HTR-8/SVneo (cell line): ENCODE measurements around the gene ANKS1A.

Experiments used
- DNase-seq: peaks from one replicate; pipeline ENCODE4 v3.0.0; 2011; ENCODE audit warnings: low spot score, mixed read lengths; ENCODE audit not compliant: insufficient read length
- FAIRE-seq: peaks from 2 replicates; lab custom pipeline; 2011; peaks lifted over from hg19 to GRCh38; lab: Jason Lieb, UNC

Gene ANKS1A

DNA sequence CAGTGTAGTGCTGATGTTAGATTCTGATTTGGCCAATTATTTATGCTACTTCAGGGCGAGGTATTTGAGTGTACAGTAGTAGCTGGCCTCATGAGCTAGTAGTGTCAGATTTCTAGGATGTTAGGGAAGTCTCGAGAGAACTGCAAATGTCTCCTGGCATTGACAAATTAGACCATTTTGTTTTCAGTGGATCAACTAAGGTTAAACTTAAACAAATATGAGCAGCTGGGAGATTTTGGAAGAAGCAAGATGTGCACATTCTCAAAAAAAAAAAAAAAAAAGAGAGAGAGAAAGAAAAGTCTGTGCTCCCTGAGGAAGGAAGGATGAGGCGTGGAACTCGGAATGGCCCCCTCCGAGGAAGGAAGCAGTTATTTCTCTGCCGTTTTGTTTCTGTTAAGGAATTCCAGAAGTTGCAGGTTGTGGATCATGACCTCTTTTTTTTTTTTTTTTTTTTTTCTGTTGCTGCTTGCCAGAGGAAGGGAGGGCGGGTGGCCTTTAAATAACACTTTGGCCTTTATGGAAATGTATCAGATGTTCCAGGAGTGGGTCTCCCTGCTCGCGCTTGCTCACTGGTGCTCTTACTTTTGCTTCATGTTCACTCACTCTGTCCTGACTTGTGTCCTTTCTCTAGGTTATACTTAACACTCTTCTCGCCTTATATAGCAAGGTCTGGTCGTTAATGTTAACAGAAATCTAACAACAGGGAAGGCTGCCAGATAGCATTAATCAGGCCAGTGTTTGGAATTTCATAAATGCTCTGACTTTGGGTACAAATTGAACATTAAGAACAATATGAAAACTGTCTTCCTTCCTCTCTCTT, 127.7 kb downstream of the ANKS1A start:
- FAIRE-seq (peak; percentile 9), DNase-seq (peak; percentile 53)

GRCh38 chr6:35017411-35018181, 128.5 kb downstream of the ANKS1A start:
- no peak for DNase-seq
- no peak for FAIRE-seq

DNA sequence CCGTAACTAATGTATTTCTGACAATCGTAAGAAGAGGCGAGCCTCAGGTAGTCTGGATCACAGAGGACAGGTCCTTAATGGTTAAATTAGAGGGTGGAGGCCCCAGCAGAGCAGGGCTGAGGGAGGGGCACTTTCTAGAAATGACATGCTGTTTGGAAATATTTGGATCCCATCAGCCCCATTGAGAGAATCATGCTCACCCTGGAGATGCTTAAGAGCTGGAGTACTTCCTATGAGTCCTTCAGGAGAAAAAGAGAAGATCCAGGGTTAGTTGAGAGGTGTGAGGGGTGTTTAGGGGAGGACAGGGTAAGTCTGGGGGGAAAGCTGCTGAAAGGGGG, 129.1 kb downstream of the ANKS1A start:
- FAIRE-seq (no peak), DNase-seq (no peak)

DNA sequence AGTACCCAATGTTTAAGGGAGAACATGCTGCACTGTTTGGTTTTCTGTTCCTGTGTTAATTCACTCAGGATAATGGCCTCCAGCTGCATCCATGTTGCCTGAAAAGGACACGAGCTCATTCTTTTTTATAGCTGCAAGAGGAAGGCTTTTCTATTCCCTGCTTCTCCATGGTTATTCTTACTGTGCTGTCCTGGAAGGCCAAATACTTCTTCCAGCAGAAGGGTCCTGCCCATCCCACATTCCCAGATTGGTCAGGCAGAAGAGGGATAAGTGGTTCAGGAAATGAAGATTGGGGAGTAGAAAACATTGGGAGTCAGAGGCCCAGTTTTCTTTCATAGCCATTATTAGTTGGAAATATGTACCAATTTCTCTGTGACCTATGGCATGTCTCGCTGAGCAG, 129.7 kb downstream of the ANKS1A start:
- FAIRE-seq (no peak), DNase-seq (no peak)

DNA sequence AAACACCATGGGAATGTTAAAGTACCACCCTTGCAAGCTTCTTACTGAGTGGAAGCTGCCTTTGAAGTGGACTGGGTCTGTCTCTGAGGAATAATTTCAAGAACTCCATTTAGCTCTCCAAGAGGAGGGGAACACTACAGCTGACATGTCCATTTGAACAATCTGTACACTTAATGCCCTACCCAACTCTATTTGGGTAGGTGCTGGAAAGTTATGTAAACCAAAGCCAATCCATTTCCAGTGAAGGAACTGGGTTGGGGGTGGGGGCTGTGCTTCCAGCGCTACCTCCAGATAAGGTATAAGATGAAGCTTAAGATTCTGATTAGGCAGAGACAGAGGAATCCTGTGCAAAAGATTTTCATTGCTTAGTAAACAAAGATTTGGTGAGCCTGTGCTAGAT, 130.1 kb downstream of the ANKS1A start:
- DNase-seq (no peak), FAIRE-seq (no peak)

- FAIRE-seq (no peak), DNase-seq (no peak)
Observed at GRCh38 chr6:35019831-35020230, 130.8 kb downstream of the ANKS1A start.

- no peak for FAIRE-seq
- DNase-seq: no peak
Observed at GRCh38 chr6:35021004-35021403, 131.9 kb downstream of the ANKS1A start.

DNA sequence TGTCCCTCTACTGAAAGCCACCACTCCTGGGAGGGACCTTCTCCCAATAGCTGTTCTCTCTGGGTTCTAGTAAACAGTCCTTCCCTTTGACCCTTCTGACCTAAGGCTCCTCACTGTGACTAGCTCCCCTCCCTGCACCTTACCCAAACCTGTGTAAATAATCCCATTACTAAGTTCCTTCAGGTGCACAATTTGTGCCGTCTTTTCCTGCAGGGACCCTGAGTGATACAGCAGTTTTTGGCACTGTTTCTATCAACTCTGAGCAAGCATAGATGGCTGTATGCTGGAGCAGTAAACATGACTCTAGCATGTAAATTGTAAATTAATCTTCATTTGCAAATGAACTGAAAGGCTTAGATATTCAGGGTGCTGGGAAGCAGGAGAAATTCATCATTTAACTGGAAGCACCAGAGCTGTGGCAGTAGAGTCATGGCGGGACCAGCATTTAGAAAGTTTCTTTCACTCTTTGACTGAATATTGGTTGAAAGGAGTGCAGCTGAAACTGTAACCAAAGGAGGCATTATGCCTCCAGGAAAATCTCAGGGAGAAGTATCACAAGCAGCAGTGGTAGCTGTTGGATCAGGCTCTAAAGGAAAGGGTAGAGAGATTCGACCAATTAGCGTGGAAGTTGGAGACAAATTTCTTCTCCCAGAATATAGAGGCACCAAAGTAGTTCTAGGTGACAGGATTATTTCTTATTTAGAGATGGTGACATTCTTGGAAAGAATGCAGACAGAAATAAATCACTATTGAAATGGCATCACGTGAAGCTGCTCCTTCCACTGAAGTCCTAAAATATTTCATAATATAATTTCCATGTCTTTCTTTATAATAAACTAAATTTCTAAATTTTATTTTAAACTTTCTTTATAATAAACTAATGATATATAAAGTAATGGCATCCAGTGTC, 134.3 kb downstream of the ANKS1A start:
- no peak for FAIRE-seq
- no peak for DNase-seq

GRCh38 chr6:35024551-35025054, 135.5 kb downstream of the ANKS1A start:
- DNase-seq (peak; percentile 19), FAIRE-seq (no peak)

- FAIRE-seq: peak; percentile 46
- DNase-seq: no peak
Observed at GRCh38 chr6:35025232-35026188, 136.5 kb downstream of the ANKS1A start.

- no peak for FAIRE-seq
- no peak for DNase-seq
Observed at GRCh38 chr6:35026434-35027222, 137.6 kb downstream of the ANKS1A start.

- FAIRE-seq (no peak), DNase-seq (no peak)
Observed at GRCh38 chr6:35027807-35028206, 138.8 kb downstream of the ANKS1A start.

DNA sequence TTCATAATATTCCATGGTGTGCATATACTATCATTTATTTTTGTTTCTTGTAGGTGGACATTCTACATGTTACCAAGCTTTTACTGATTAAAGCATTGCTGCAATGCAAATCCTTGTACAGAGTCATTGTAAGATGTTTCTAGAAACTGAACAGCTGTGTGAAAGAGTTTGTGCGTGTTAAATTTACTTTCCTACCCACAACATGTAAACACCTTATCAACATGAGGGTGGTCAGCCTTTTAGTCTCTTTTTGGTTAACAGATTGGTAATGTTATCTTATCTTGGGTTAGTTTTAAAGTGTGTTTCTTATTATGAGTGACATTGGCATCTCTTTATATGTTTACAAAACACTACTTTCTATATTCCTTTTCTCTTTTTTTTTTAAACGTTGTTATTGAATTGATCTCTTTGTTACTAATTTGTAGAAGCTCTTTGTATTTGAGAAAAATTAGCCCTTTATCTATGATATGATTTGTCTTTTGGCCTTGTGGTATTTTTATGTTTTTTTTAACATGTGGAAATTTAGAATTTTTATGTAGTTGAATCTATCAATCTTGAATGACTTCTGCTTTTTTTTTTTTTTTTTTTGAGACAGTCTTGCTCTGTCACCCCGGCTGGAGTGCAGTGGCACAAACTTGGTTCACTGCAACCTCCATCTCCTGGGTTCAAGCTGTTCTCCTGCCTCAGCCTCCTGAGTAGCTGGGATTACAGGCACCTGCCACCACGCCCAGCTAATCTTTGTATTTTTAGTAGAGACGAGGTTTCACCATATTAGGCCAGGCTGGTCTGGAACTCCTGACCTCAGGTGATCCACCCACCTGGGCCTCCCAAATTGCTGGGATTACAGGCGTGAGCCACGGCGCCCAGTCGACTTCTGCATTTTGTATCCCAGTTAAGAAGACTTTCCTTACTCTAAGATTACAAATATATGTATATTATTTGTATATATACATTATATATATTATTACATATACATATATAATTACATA, 140.0 kb downstream of the ANKS1A start:
- FAIRE-seq (no peak), DNase-seq (no peak)

DNA sequence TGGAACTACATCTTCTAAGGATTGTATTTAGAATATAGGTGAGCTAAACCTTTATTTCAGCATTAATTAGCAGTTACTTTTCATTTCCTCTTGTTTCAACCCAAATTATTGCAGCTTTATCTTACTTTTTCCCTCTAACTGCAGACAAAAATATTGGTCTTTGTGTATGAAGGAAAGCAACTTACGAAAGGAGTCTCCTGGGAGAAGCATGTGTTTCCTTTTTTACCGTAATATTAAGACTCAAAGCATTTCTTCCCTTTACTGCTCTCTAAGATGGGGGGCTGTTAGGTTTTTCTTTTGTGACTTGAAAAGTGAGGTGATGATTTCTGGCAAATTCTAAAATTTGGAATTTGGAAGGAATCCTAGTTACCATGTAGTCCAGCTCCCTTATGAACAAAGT, 141.0 kb downstream of the ANKS1A start:
- DNase-seq (no peak), FAIRE-seq (no peak)

- DNase-seq: no peak
Observed at GRCh38 chr6:35031611-35032529, 142.8 kb downstream of the ANKS1A start.

DNA sequence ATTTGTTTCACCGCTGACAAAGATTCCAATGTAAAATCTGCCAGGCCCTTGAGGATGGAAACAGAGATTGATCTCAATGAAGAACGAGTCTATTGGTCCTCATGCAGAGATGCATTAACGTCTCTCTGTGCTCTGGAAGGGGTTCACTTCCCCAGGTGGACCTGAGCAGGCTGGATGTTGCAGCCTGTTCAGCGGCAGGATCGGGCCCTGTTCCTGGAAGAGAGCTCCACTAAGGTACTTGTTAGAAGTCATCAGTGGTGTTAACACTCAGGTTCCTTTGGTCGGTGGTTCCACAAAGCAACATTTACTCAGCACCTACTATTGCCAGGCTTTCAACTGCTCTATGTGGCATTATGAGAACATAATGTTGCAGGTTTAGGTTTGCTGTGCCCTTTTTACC, 144.6 kb downstream of the ANKS1A start:
- FAIRE-seq: no peak
- no peak for DNase-seq

More at GRCh38 chr6:35031611-35032529, 142.8 kb downstream of the ANKS1A start:
- no peak for FAIRE-seq
